Dedifferentiated amniotic fluid mesenchymal stem cell (primary cell): Measurements from ENCODE around the gene C6orf47.

ENCODE experiments used
- DNase-seq: peaks from one replicate; pipeline ENCODE4 v3.0.0-alpha.2; 2016; ENCODE audit errors: extremely low spot score

The C6orf47 gene

GRCh38 chr6:31614684-31615578 lies 45.6 kb downstream of the C6orf47 start, which contains the start of gene AIF1:
AIF1 (plus strand) TSS chr6:31615234; CDS start chr6:31615330, 96 bp downstream.
- no peak for DNase-seq

GRCh38 chr6:31614075-31614619 lies 46.4 kb downstream of the C6orf47 start:
- no peak for DNase-seq

- DNase-seq = no peak
These were observed 49.6 kb downstream of the C6orf47 start for GRCh38 chr6:31610968-31611367.

- DNase-seq = no peak
These were observed 50.8 kb downstream of the C6orf47 start for GRCh38 chr6:31609519-31610406.
